ENCODE data around the gene HHLA2. TPM values are rescaled to one million over a fixed set of nuclear protein-coding genes. Genes with fewer than 3 reads are reported as not detected.
"Not testable (repeated sequence)": the region's sequence is repeated elsewhere in the genome, so short reads cannot be mapped to it uniquely, and the experiment has no call there.

HHLA2 gene
- polyA plus RNA-seq, 1 donor (not counting 4 experiments of a cell fraction or from before 2014, with no cell fraction given), result not detected

- Histone ChIP-seq H2AFZ (ENCODE audit: control insufficient read depth, low read length) (no peak overlapping the region), H3K9ac (ENCODE audit: control insufficient read depth, extremely low read depth, insufficient read depth, low read length) (no peak overlapping the region), H3K79me2 (ENCODE audit: control insufficient read depth, insufficient read depth, low read length) (no peaks in the 10 kb centered on the region), H3K9me1 (ENCODE audit: control insufficient read depth, extremely low read depth, insufficient read depth, low read length) (no peaks in the 10 kb centered on the region), H4K20me1 (ENCODE audit: control insufficient read depth, extremely low read depth, insufficient read depth, low read length) (no peaks in the 10 kb centered on the region), H3K9me3 (ENCODE audit: control insufficient read depth, low read depth, low read length) (no peaks in the 10 kb centered on the region), H3K27ac (ENCODE audit: control insufficient read depth, insufficient read depth, low read length) (no peak overlapping the region), H3K27me3 (ENCODE audit: control insufficient read depth, extremely low read depth, insufficient read depth, low read length) (no peaks in the 10 kb centered on the region), H3K4me3 (ENCODE audit: control insufficient read depth in 2 of 3, extremely low read depth in 1 of 3, insufficient read depth in 2 of 3, low read depth in 1 of 3, low read length in 3 of 3) (no peak overlapping the region), H3K36me3 (ENCODE audit: control insufficient read depth in 2 of 2, extremely low read depth in 1 of 2, insufficient read depth in 2 of 2, low read length in 2 of 2) (no peaks in the 10 kb centered on the region), H3K4me1 (ENCODE audit: control insufficient read depth, extremely low read depth, insufficient read depth, low read length) (no peaks in the 10 kb centered on the region), H3K4me2 (ENCODE audit: control insufficient read depth, extremely low read depth, insufficient read depth, low read depth, low read length) (no peak overlapping the region)
- dilution Hi-C loops (cut with MboI; ENCODE audit: extremely low pct_ligation_motif_present, low sequenced_read_pairs), result no loop called here
- FAIRE-seq (no peak), DNase-seq (ENCODE audit: low read depth, low spot score) (no peak)
- TF ChIP-seq EZH2 (IDR thresholded peaks at IDR 0.05; ENCODE audit: low read length), result no peak
- TF ChIP-seq, protein P1, sequence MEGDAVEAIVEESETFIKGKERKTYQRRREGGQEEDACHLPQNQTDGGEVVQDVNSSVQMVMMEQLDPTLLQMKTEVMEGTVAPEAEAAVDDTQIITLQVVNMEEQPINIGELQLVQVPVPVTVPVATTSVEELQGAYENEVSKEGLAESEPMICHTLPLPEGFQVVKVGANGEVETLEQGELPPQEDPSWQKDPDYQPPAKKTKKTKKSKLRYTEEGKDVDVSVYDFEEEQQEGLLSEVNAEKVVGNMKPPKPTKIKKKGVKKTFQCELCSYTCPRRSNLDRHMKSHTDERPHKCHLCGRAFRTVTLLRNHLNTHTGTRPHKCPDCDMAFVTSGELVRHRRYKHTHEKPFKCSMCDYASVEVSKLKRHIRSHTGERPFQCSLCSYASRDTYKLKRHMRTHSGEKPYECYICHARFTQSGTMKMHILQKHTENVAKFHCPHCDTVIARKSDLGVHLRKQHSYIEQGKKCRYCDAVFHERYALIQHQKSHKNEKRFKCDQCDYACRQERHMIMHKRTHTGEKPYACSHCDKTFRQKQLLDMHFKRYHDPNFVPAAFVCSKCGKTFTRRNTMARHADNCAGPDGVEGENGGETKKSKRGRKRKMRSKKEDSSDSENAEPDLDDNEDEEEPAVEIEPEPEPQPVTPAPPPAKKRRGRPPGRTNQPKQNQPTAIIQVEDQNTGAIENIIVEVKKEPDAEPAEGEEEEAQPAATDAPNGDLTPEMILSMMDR (optimal IDR thresholded peaks at IDR 0.05 in 1 of 3, IDR thresholded peaks at IDR 0.05 in 1 of 3, conservative IDR thresholded peaks at IDR 0.05 in 1 of 3; ENCODE audit: extremely low read depth in 1 of 3, insufficient read depth in 2 of 3, low read length in 3 of 3), result no peak
Measured at GRCh38 chr3:108271626-108272025, 24.7 kb upstream of the HHLA2 start.

DNA sequence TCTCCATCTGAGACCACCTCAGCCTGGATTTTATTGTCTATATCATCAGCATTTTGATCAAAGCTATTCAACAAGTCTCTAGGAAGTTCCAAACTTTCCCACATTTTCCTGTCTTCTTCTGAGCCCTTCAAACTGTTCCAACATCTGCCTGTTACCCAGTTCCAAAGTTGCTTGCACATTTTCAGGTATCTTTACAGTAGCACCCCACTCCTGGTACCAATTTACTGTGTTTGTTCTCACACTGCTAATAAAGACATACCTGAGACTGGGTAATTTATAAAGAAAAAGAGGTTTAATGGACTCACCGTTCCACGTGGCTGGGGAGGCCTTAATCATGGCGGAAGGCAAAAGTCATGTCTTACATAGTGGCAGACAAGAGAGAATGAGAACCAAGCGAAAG lies 17.3 kb upstream of the HHLA2 start:
- H3K4me1 ChIP-seq (ENCODE audit: control insufficient read depth, extremely low read depth, insufficient read depth, low read length); H3K9me1 ChIP-seq (ENCODE audit: control insufficient read depth, extremely low read depth, insufficient read depth, low read length); H3K4me2 ChIP-seq (ENCODE audit: control insufficient read depth, extremely low read depth, insufficient read depth, low read depth, low read length); dilution Hi-C loops (cut with MboI; ENCODE audit: extremely low pct_ligation_motif_present, low sequenced_read_pairs); H2AFZ ChIP-seq (ENCODE audit: control insufficient read depth, low read length); FAIRE-seq; H3K9me3 ChIP-seq (ENCODE audit: control insufficient read depth, low read depth, low read length); H3K79me2 ChIP-seq (ENCODE audit: control insufficient read depth, insufficient read depth, low read length); DNase-seq (ENCODE audit: low read depth, low spot score); H3K27ac ChIP-seq (ENCODE audit: control insufficient read depth, insufficient read depth, low read length); H3K9ac ChIP-seq (ENCODE audit: control insufficient read depth, extremely low read depth, insufficient read depth, low read length); H4K20me1 ChIP-seq (ENCODE audit: control insufficient read depth, extremely low read depth, insufficient read depth, low read length); H3K27me3 ChIP-seq (ENCODE audit: control insufficient read depth, extremely low read depth, insufficient read depth, low read length); H3K36me3 ChIP-seq (ENCODE audit: control insufficient read depth in 2 of 2, extremely low read depth in 1 of 2, insufficient read depth in 2 of 2, low read length in 2 of 2); H3K4me3 ChIP-seq (ENCODE audit: control insufficient read depth in 2 of 3, extremely low read depth in 1 of 3, insufficient read depth in 2 of 3, low read depth in 1 of 3, low read length in 3 of 3): not testable (repeated sequence)

GRCh38 chr3:108280476-108280875 lies 15.9 kb upstream of the HHLA2 start:
- no peaks in the 10 kb centered on the region for H3K27me3 ChIP-seq (ENCODE audit: control insufficient read depth, extremely low read depth, insufficient read depth, low read length)
- peaks cover 2% of the 10 kb centered on the region for H3K9me3 ChIP-seq (ENCODE audit: control insufficient read depth, low read depth, low read length)
- no peak overlapping the region for H2AFZ ChIP-seq (ENCODE audit: control insufficient read depth, low read length)
- DNase-seq (ENCODE audit: low read depth, low spot score) (no peak), FAIRE-seq (peak; percentile 36)
- no peak overlapping the region for H3K27ac ChIP-seq (ENCODE audit: control insufficient read depth, insufficient read depth, low read length)
- no peaks in the 10 kb centered on the region for H3K79me2 ChIP-seq (ENCODE audit: control insufficient read depth, insufficient read depth, low read length)
- no peak overlapping the region for H3K4me2 ChIP-seq (ENCODE audit: control insufficient read depth, extremely low read depth, insufficient read depth, low read depth, low read length)
- H3K36me3 ChIP-seq (ENCODE audit: control insufficient read depth in 2 of 2, extremely low read depth in 1 of 2, insufficient read depth in 2 of 2, low read length in 2 of 2), result no peaks in the 10 kb centered on the region
- no peaks in the 10 kb centered on the region for H3K4me1 ChIP-seq (ENCODE audit: control insufficient read depth, extremely low read depth, insufficient read depth, low read length)
- TF ChIP-seq, protein P1 (optimal IDR thresholded peaks at IDR 0.05 in 1 of 3, IDR thresholded peaks at IDR 0.05 in 1 of 3, conservative IDR thresholded peaks at IDR 0.05 in 1 of 3; ENCODE audit: extremely low read depth in 1 of 3, insufficient read depth in 2 of 3, low read length in 3 of 3), result no peak
- no peak for TF ChIP-seq EZH2 (IDR thresholded peaks at IDR 0.05; ENCODE audit: low read length)
- no peak overlapping the region for H3K9ac ChIP-seq (ENCODE audit: control insufficient read depth, extremely low read depth, insufficient read depth, low read length)
- H3K9me1 ChIP-seq (ENCODE audit: control insufficient read depth, extremely low read depth, insufficient read depth, low read length), result no peaks in the 10 kb centered on the region
- H3K4me3 ChIP-seq (ENCODE audit: control insufficient read depth in 2 of 3, extremely low read depth in 1 of 3, insufficient read depth in 2 of 3, low read depth in 1 of 3, low read length in 3 of 3), result no peak overlapping the region
- H4K20me1 ChIP-seq (ENCODE audit: control insufficient read depth, extremely low read depth, insufficient read depth, low read length), result no peaks in the 10 kb centered on the region
- dilution Hi-C loops (cut with MboI; ENCODE audit: extremely low pct_ligation_motif_present, low sequenced_read_pairs), result no loop called here

Data from keratinocyte (primary cell).